Psoas muscle (tissue), 8 donors: ENCODE measurements around the gene GPR176. TPM values are rescaled to one million over a fixed set of nuclear protein-coding genes. Genes with fewer than 3 reads are reported as not detected.

Experiments
- ATAC-seq, 4 donors: fragments of 200-7000 bp; cut with Tn5 transposase; one replicate each; pipeline ENCODE4 v1.9.1; 2020; ENCODE audit warnings: moderate library complexity in 3 of 4, mild to moderate bottlenecking in 2 of 4
- DNase-seq, 2 donors: peaks; one replicate each; pipeline ENCODE4 v3.0.0-alpha.2; 2020
- H3K27ac ChIP-seq: fragments of 200-600 bp; one replicate; pipeline ENCODE4 v1.8.0; 2022
- H3K27me3 ChIP-seq, 3 donors: fragments of 200-600 bp in 1 of 3; one replicate each; pipeline versions ENCODE4 v1.6.1 to v1.8.0; 2013 to 2022; ENCODE audit warnings: low read length in 2 of 3, mild to moderate bottlenecking in 2 of 3, moderate library complexity in 1 of 3; ENCODE audit not compliant: insufficient read depth in 3 of 3
- H3K36me3 ChIP-seq, 2 donors: fragments of 200-600 bp in 1 of 2; one replicate each; pipeline versions ENCODE4 v1.6.1 to v1.8.0; 2013 to 2022; ENCODE audit warnings: low read depth in 1 of 2, mild to moderate bottlenecking in 1 of 2, moderate library complexity in 1 of 2; ENCODE audit not compliant: insufficient read depth in 1 of 2
- H3K4me1 ChIP-seq: fragments of 200-600 bp; one replicate; pipeline ENCODE4 v1.8.0; 2022
- H3K4me3 ChIP-seq: fragments of 200-600 bp; one replicate; pipeline ENCODE4 v1.8.0; 2022; ENCODE audit warnings: mild to moderate bottlenecking
- H3K9me3 ChIP-seq: fragments of 200-600 bp; one replicate; pipeline ENCODE4 v1.8.0; 2022
- WGBS, 3 donors: extraction: QIAGEN DNeasy Blood & Tissue Kit; methylation state at CpG; one replicate each; pipeline versions ENCODE4 v1.1.6 to v1.1.7; 2013; 5-methylcytosine and 5-hydroxymethylcytosine counted together
- intact Hi-C, 2 donors: fragments of 100-400 bp; cut with DNase I; formaldehyde crosslinking; loops; one replicate each; pipeline versions ENCODE4 v1.11.0 to v1.14.2; 2022
- polyA plus RNA-seq, 3 donors: library from polyadenylated mRNA; stranded (reverse); fragments of 200-250 nt; gene quantifications; one replicate each; pipeline ENCODE4 v1.2.3, GENCODE V29; 2013
- total RNA-seq, 4 donors: library from RNA; stranded (reverse); fragmentation: NEBNext Ultra II Directional in 2 of 4; extraction: Animal tissue kit (Norgen Biotek cat#: 25700) in 2 of 4; gene quantifications; one replicate each; pipeline versions ENCODE4 v1.2.1 to v1.2.4, GENCODE V29; 2021 to 2023
- TF ChIP-seq, protein P1 (sequence below): fragments of 200-600 bp; IDR thresholded peaks from one replicate; pipeline ENCODE4 v1.8.0; 2022; ENCODE audit warnings: antibody characterized with exemption
- donor health status: healthy with polysubstance abuse.
- donor health status: DM: no; HTN: no; CAD: no; lungs with moderate emphysema.
- donor health status: Bipolar disorder and iron deficiency.
- donor health status: healthy.
- donor health status: DM: yes; HTN: yes; CAD: no.
- donor health status: DM: no; HTN: no; CAD: no.
- donor health status: DM: no; HTN: no; CAD: no.
- donor health status: DM: yes; HTN: yes; CAD: no.

Gene GPR176
- total and polyA plus RNA-seq, 7 donors, result 0.30 to 1.3 (median 0.83) TPM

DNA sequence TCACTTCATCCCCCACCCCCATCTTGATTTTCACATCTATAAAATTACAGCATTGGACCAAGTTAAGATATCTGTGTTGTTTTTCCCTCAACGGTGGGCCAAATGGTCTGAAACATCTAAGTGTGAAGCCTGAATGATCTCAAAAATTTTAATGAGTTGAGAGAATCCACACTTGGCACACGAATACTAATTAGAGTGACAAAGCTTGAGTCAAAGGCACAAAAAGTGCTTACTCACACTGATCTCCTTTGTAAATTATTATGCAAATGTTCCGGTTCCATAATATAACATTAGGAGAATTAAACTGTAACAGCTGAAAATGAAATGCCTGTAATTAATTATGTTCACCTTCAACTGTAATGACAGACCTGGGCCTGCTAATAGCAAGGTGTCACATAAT, 33.6 kb downstream of the GPR176 start:
- H3K9me3 ChIP-seq, result no peaks in the 10 kb centered on the region
- no peaks in the 10 kb centered on the region for H3K4me1 ChIP-seq
- ATAC-seq (no peak), DNase-seq (no peak)
- TF ChIP-seq, protein P1, sequence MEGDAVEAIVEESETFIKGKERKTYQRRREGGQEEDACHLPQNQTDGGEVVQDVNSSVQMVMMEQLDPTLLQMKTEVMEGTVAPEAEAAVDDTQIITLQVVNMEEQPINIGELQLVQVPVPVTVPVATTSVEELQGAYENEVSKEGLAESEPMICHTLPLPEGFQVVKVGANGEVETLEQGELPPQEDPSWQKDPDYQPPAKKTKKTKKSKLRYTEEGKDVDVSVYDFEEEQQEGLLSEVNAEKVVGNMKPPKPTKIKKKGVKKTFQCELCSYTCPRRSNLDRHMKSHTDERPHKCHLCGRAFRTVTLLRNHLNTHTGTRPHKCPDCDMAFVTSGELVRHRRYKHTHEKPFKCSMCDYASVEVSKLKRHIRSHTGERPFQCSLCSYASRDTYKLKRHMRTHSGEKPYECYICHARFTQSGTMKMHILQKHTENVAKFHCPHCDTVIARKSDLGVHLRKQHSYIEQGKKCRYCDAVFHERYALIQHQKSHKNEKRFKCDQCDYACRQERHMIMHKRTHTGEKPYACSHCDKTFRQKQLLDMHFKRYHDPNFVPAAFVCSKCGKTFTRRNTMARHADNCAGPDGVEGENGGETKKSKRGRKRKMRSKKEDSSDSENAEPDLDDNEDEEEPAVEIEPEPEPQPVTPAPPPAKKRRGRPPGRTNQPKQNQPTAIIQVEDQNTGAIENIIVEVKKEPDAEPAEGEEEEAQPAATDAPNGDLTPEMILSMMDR, result no peak
- H3K36me3 ChIP-seq, result no peaks in the 10 kb centered on the region
- no peak overlapping the region for H3K4me3 ChIP-seq
- H3K27ac ChIP-seq, result no peak overlapping the region
- 60 to 62% (median 60%) methylated on average over 3 of the region's 3 CpGs for WGBS, 3 donors
- intact Hi-C loops, result no loop called here
- peaks cover 0 to 2% (median 0%) of the 10 kb centered on the region in 3 donors for H3K27me3 ChIP-seq

- H3K27ac ChIP-seq, result no peak overlapping the region
- no peak for DNase-seq
- no peak for ATAC-seq
- H3K4me3 ChIP-seq, result no peak overlapping the region
- no peaks in the 10 kb centered on the region for H3K4me1 ChIP-seq
- H3K36me3 ChIP-seq, result no peaks in the 10 kb centered on the region
- H3K9me3 ChIP-seq, result no peaks in the 10 kb centered on the region
- intact Hi-C loops, result no loop called here
- TF ChIP-seq, protein P1, result no peak
- H3K27me3 ChIP-seq, result peaks cover 0 to 2% (median 0%) of the 10 kb centered on the region in 3 donors
Measured at GRCh38 chr15:39885099-39885777, 34.8 kb downstream of the GPR176 start.

GRCh38 chr15:39884351-39884750, 35.7 kb downstream of the GPR176 start:
- H3K36me3 ChIP-seq, result no peaks in the 10 kb centered on the region
- ATAC-seq (no peak), DNase-seq (no peak)
- H3K9me3 ChIP-seq, result no peaks in the 10 kb centered on the region
- no peaks in the 10 kb centered on the region for H3K4me1 ChIP-seq
- H3K27ac ChIP-seq, result no peak overlapping the region
- peaks cover 0 to 2% (median 0%) of the 10 kb centered on the region in 3 donors for H3K27me3 ChIP-seq
- intact Hi-C loops, result no loop called here
- no peak overlapping the region for H3K4me3 ChIP-seq
- TF ChIP-seq, protein P1, result no peak

DNA sequence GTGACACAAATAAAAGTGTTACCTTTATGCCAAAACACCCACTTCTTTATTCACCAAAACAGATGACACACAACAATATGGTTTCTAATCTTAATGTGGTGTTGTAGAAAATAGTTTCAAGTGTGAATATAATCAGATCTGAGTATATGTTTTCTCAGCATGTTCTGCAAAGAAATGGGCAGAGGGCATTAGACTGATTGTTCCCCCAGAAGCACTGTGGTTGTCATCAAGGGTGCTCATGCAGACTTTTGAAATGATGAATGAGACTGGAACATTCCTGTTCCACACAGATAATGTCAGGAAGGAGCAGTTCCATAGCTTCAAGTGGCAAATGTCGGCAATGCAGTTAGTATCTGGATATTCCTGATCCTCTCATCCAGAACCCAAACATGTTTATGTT, 37.5 kb downstream of the GPR176 start:
- TF ChIP-seq, protein P1, result no peak
- Histone ChIP-seq H3K4me1 (no peaks in the 10 kb centered on the region), H3K4me3 (no peak overlapping the region), H3K9me3 (no peaks in the 10 kb centered on the region), H3K27ac (no peak overlapping the region), H3K36me3 (no peaks in the 10 kb centered on the region), H3K27me3 (peaks cover 0 to 2% (median 0%) of the 10 kb centered on the region in 3 donors)
- 83 to 94% (median 88%) methylated on average over 1 of the region's 1 CpG for WGBS, 3 donors
- ATAC-seq, result no peak
- DNase-seq, result no peak
- intact Hi-C loops, result no loop called here

DNA sequence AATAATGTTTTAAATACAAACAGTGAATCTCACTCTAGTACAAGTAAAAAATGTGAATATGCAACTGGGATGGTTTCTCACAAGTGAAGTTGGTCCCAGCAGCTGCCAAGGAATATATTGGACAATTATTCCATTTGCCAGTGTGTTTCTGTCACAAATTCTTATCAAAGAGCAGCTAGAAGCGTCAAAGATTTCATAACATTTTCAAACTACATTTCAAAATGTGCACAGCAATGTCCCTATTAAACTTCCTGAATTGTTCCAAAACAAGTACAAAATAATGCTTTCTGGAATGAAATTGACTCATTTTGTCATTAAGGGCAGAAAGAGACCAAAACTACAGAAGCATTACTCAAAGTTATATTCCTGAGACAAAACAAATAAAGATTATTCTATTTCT, 38.3 kb downstream of the GPR176 start:
- H3K27ac ChIP-seq, result no peak overlapping the region
- no peaks in the 10 kb centered on the region for H3K9me3 ChIP-seq
- peaks cover 0 to 2% (median 0%) of the 10 kb centered on the region in 3 donors for H3K27me3 ChIP-seq
- DNase-seq, result no peak
- H3K4me1 ChIP-seq, result no peaks in the 10 kb centered on the region
- WGBS, 3 donors, result 68 to 77% (median 77%) methylated on average over 1 of the region's 1 CpG
- H3K36me3 ChIP-seq, result no peaks in the 10 kb centered on the region
- H3K4me3 ChIP-seq, result no peak overlapping the region
- TF ChIP-seq, protein P1, result no peak
- ATAC-seq, result no peak
- intact Hi-C loops, result no loop called here
